CD4-positive, alpha-beta T cell (primary cell): ENCODE results near the gene RIT2. TPM values are rescaled to one million over a fixed set of nuclear protein-coding genes. Genes with fewer than 3 reads are reported as not detected.

Experiments
- ATAC-seq: fragments of 200-7000 bp; cut with Tn5 transposase; one replicate; pipeline ENCODE4 v1.10.0; 2022; ENCODE audit warnings: mild to moderate bottlenecking; ENCODE audit not compliant: poor library complexity
- CTCF ChIA-PET: fragments of 350-600 bp; sonication (Branson Sonifier 250); formaldehyde crosslinking; loops from one replicate; lab custom pipeline; 2021; ENCODE audit warnings: antibody characterized with exemption, inconsistent platforms; lab: Charles Lee
- POLR2A ChIA-PET: fragments of 350-600 bp; sonication (Branson Sonifier 250); formaldehyde crosslinking; loops from one replicate; lab custom pipeline; 2021; ENCODE audit warnings: antibody characterized with exemption, inconsistent platforms; lab: Charles Lee
- DNase-seq, 14 experiments: peaks; one replicate each; pipeline ENCODE4 v3.0.0-alpha.2; 2013 to 2020; ENCODE audit warnings: mixed read lengths in 2 of 14
- H3K27ac ChIP-seq, 2 donors: one replicate each; pipeline versions ENCODE4 v1.5.1 to v1.7.0; 2013; ENCODE audit warnings: low read length in 2 of 2, low read depth in 1 of 2, mild to moderate bottlenecking in 1 of 2
- H3K27me3 ChIP-seq, 2 experiments: 1 replicate in 1 of 2; 2 replicates in 1 of 2; pipeline versions ENCODE4 v1.6.1 to v1.7.0; 2013; ENCODE audit warnings: low read length in 2 of 2, control low read depth in 1 of 2, mild to moderate bottlenecking in 1 of 2, moderate library complexity in 1 of 2; ENCODE audit not compliant: insufficient read depth in 2 of 2, control insufficient read depth in 1 of 2
- H3K36me3 ChIP-seq: one replicate; pipeline ENCODE4 v1.6.1; 2013; ENCODE audit warnings: low read length, control low read depth; ENCODE audit not compliant: insufficient read depth
- H3K4me1 ChIP-seq: one replicate; pipeline ENCODE4 v1.6.1; 2013; ENCODE audit warnings: low read length, control low read depth; ENCODE audit not compliant: insufficient read depth
- H3K4me3 ChIP-seq: one replicate; pipeline ENCODE4 v1.5.1; 2013; ENCODE audit warnings: mild to moderate bottlenecking, low read length, moderate library complexity
- H3K9me3 ChIP-seq, 2 experiments: 1 replicate in 1 of 2; 2 replicates in 1 of 2; pipeline versions ENCODE4 v1.6.1 to v1.7.0; 2013; ENCODE audit warnings: low read length in 2 of 2, mild to moderate bottlenecking in 2 of 2, control low read depth in 1 of 2, moderate library complexity in 1 of 2; ENCODE audit not compliant: control insufficient read depth in 1 of 2, insufficient read depth in 1 of 2
- H3K27ac Mint-ChIP-seq: one replicate; pipeline ENCODE4 v1.8.0; 2020; ENCODE audit warnings: mixed read lengths
- H3K27me3 Mint-ChIP-seq: one replicate; pipeline ENCODE4 v1.8.0; 2021; ENCODE audit warnings: mixed read lengths
- H3K36me3 Mint-ChIP-seq: one replicate; pipeline ENCODE4 v1.8.0; 2021; ENCODE audit warnings: low read depth, mixed read lengths
- H3K4me1 Mint-ChIP-seq: one replicate; pipeline ENCODE4 v1.8.0; 2021; ENCODE audit warnings: low read depth, mixed read lengths
- H3K4me3 Mint-ChIP-seq: one replicate; pipeline ENCODE4 v1.8.0; 2020; ENCODE audit warnings: mild to moderate bottlenecking, mixed read lengths
- H3K9me3 Mint-ChIP-seq: one replicate; pipeline ENCODE4 v1.8.0; 2020; ENCODE audit warnings: mixed read lengths
- CTCF ChIP-seq: fragments of 200-600 bp; IDR thresholded peaks from one replicate; pipeline ENCODE4 v1.8.0; 2022; ENCODE audit warnings: antibody characterized with exemption, mild to moderate bottlenecking
- intact Hi-C, 2 experiments: fragments of 100-400 bp; cut with DNase I in 1 of 2; cut with micrococcal nuclease in 1 of 2; formaldehyde crosslinking; loops; one replicate each; pipeline versions ENCODE4 v1.15.1 to v1.9.0; 2023 to 2025; cut with DNase I, micrococcal nuclease
- total RNA-seq, 174 experiments: library from RNA in 2 of 174; stranded (reverse) in 2 of 174; gene quantifications; one replicate each; pipeline ENCODE4 v1.2.3 and lab custom pipeline; 2021 to 2026

The RIT2 gene
- total RNA-seq, 2 experiments from 2014 or later, result not detected

- ChIA-PET CTCF (no interaction called here), POLR2A (no interaction called here)
- DNase-seq (no peak), ATAC-seq (no peak)
- H3K9me3 ChIP-seq, result peaks cover 0 to 3% of the 10 kb centered on the region in 2 experiments
- no peak overlapping the region for H3K27ac ChIP-seq
- H3K9me3 Mint-ChIP-seq, result no peaks in the 10 kb centered on the region
- intact Hi-C loops, result no loop called here
- no peaks in the 10 kb centered on the region for H3K36me3 ChIP-seq
- H3K4me3 Mint-ChIP-seq, result no peak overlapping the region
- H3K27ac Mint-ChIP-seq, result no peak overlapping the region
- no peak overlapping the region for H3K4me3 ChIP-seq
- H3K27me3 Mint-ChIP-seq, result no peaks in the 10 kb centered on the region
- TF ChIP-seq CTCF, result no peak
- H3K4me1 ChIP-seq, result no peaks in the 10 kb centered on the region
- no peaks in the 10 kb centered on the region for H3K27me3 ChIP-seq
- H3K36me3 Mint-ChIP-seq, result no peaks in the 10 kb centered on the region
- H3K4me1 Mint-ChIP-seq, result no peaks in the 10 kb centered on the region
Measured at GRCh38 chr18:42828881-42829280, 286.6 kb downstream of the RIT2 start.

DNA sequence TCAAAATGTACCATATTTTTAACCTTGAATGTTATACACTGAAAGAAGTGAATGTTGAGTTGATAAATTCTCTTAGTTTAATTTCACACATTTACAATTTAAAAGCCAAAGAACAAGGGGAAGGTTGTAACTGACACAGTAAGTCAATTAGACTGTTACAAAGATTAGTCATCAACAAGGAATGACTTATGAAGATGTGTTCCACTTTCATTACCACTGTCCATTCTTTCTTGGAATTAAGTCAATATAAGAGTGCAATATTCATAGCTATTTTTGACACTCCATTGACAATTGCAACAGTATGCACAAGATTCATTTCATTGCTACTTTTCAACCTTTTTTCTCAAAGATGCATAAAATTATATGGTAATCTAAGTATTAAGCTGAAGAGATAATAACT lies 291.3 kb downstream of the RIT2 start:
- ChIA-PET POLR2A (no interaction called here), CTCF (no interaction called here)
- no peaks in the 10 kb centered on the region for H3K27me3 ChIP-seq
- H3K4me3 Mint-ChIP-seq, result no peak overlapping the region
- no peak overlapping the region for H3K27ac ChIP-seq
- no peaks in the 10 kb centered on the region for H3K4me1 Mint-ChIP-seq
- H3K4me3 ChIP-seq, result no peak overlapping the region
- H3K9me3 ChIP-seq, result no peaks in the 10 kb centered on the region
- DNase-seq, result no peak
- no peak for ATAC-seq
- no peaks in the 10 kb centered on the region for H3K36me3 ChIP-seq
- H3K27ac Mint-ChIP-seq, result no peak overlapping the region
- no peak for TF ChIP-seq CTCF
- no peaks in the 10 kb centered on the region for H3K4me1 ChIP-seq
- no peaks in the 10 kb centered on the region for H3K9me3 Mint-ChIP-seq
- intact Hi-C loops, result no loop called here
- no peaks in the 10 kb centered on the region for H3K27me3 Mint-ChIP-seq
- no peaks in the 10 kb centered on the region for H3K36me3 Mint-ChIP-seq

- Histone ChIP-seq H3K27me3 (no peaks in the 10 kb centered on the region), H3K4me3 (no peak overlapping the region), H3K9me3 (no peaks in the 10 kb centered on the region), H3K4me1 (no peaks in the 10 kb centered on the region), H3K27ac (no peak overlapping the region), H3K36me3 (no peaks in the 10 kb centered on the region)
- no peak for DNase-seq
- ATAC-seq, result no peak
- ChIA-PET POLR2A (no interaction called here), CTCF (no interaction called here)
- TF ChIP-seq CTCF, result no peak
- Mint-ChIP-seq H3K4me1 (no peaks in the 10 kb centered on the region), H3K36me3 (no peaks in the 10 kb centered on the region), H3K9me3 (no peaks in the 10 kb centered on the region), H3K27ac (no peak overlapping the region), H3K27me3 (no peaks in the 10 kb centered on the region), H3K4me3 (no peak overlapping the region)
- intact Hi-C loops, result no loop called here
Measured at GRCh38 chr18:42822711-42823110, 292.8 kb downstream of the RIT2 start.
